ENCODE results near the gene PON2.
A peak's percentile ranks its signal among the peaks of the same experiment; 100 is the strongest.

The PON2 gene

GRCh38 chr7:95434557-95435421 is at the start of gene PON2:
Gene PON2 (minus strand): TSS chr7:95435028. CDS start chr7:95434951, 77 bp downstream.
- DNase-seq (ENCODE audit: low read depth) = peak; percentile 78
- no peak for TF ChIP-seq CTCF (conservative IDR thresholded peaks at IDR 0.05; ENCODE audit: low read length)
- H3K4me3 ChIP-seq (ENCODE audit: low read length) = peak within 1 kb of the TSS; percentile 62

GRCh38 chr7:95482424-95482823 is 47.6 kb upstream of the PON2 start:
- no peak for DNase-seq (ENCODE audit: low read depth)
- TF ChIP-seq CTCF (conservative IDR thresholded peaks at IDR 0.05; ENCODE audit: low read length) = no peak
- H3K4me3 ChIP-seq (ENCODE audit: low read length) = no peak overlapping the region

GRCh38 chr7:95481271-95482165 is 46.7 kb upstream of the PON2 start:
- no peak overlapping the region for H3K4me3 ChIP-seq (ENCODE audit: low read length)
- no peak for TF ChIP-seq CTCF (conservative IDR thresholded peaks at IDR 0.05; ENCODE audit: low read length)
- no peak for DNase-seq (ENCODE audit: low read depth)

GRCh38 chr7:95479992-95480624 is 45.3 kb upstream of the PON2 start:
- H3K4me3 ChIP-seq (ENCODE audit: low read length) = no peak overlapping the region
- TF ChIP-seq CTCF (conservative IDR thresholded peaks at IDR 0.05; ENCODE audit: low read length) = no peak
- DNase-seq (ENCODE audit: low read depth) = no peak

GRCh38 chr7:95478272-95479037 is 43.6 kb upstream of the PON2 start:
- peak; percentile 51 for TF ChIP-seq CTCF (conservative IDR thresholded peaks at IDR 0.05; ENCODE audit: low read length)
- peak overlapping the region; percentile 2; the same call in 1 of the 2 replicates for H3K4me3 ChIP-seq (ENCODE audit: low read length)
- peak; percentile 37 for DNase-seq (ENCODE audit: low read depth)

- peak; percentile 83 for TF ChIP-seq CTCF (conservative IDR thresholded peaks at IDR 0.05; ENCODE audit: low read length)
- DNase-seq (ENCODE audit: low read depth) = peak; percentile 70
- no peak overlapping the region for H3K4me3 ChIP-seq (ENCODE audit: low read length)
Measured at GRCh38 chr7:95476904-95477594, 42.2 kb upstream of the PON2 start.

Measured in AG10803 (cell line).